Measurements from ENCODE around the gene ANKRD60.

ANKRD60 gene, protein sequence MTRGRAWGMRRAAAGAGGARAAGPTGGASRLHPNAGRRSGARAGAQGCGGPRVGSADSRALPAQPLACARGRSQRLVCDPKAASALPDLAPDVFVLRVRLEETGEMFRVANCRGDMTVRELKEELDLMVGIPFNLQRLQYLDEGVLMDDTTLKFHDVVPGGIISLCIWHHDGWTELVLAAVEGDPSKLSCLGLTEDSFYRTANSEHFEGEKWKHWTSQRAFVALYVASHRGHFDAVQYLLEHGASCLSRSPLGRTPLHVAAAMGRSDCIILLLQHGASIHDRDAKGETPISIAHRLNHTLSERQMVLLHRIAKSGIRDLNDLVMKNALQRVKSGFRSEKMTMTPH

DNA sequence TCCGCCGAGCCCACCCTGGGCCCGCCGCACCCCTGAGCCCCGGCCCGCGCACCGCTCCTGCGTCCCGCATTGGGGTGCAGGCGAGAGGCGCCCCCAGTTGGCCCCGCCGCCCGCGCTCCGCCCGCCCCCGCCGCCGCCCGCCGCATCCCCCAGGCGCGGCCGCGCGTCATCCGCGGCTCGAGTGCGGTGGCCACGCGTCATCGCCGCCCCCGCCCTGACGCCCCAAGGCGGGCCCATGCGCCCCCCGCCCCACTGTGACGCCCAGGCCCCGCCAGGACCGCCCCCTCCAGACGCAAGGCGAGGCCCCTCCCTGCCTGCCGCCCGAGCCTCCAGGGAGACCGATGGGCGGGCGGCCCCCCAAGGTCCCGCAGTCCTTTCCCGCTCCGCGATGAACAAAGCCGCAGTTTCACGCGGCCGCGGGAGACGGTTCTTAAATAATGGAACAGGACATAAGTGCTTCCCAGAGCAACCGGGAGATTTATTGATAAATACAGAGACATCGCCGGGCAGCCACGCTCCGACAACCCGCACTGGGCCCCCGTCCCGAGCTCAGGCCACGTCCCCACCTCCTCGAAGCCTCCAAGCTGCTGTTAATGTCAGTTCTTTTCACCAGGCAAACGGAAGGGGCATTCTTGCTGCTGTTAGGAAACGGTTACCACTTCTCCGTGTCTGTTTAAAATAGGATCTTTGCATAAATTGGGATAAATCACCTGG, at the start of gene ANKRD60:
Gene ANKRD60 (minus strand): TSS at position 170 of the 714 bp plus-strand sequence. CDS start 0 bp downstream, at position 170.
- DNase-seq = no peak

DNA sequence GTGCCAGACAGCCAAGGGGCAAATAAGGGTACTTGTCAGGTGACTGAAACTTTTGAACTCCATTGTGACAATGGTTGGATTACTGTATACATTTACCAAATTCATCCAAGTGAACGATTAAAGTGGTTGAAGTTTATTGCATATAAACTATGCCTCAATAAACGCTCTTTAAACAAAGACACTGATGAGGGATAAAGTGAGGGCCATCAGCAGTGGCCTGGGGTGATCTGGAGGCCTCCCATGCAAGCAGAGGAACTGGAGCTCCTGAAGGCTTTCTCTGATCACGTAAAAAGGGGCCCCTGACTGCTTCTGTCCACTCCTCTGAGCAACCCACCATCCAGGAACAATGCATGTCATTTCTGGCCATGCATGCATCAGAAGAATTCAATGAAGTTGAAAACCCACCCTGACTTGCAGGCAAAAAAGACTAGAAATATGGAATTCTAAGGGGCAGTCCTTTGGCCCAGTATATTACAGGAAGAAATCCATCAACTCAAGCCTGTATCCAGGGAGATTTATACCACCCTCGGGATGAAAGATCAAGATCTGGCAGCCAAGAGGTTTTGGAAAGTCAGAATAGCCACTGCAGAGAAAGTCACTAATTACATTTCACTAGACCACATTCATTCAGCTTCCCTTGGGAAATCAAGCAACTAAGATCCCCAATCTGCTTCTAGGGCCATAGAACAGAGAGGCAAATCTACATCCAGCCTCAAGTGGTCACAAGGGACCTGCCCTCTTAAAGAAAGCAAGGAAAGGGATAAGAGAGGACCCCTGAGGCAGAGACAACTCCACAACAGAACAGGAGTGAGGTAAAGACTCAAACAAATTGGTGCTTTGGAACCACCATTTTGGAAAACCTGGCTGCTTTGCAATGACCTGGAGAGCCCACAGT, 49.4 kb upstream of the ANKRD60 start:
- DNase-seq = no peak

DNA sequence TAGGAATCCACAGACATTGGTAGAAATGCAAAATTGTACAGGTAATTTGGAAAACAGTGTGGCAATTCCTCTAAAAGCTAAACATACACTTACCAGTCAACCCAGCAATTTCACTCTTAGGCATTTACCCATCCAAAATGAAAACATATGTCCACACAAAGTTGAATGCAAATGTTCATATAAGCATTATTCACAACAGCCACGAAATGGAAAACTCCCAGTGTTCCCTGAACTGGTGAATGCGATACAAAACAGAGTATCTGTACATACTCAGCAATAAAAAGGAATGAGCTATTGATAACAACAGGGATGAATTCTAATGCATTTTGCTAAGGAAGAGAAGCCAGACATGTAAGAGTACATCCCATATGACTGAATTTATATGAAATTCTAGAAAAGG, 48.7 kb upstream of the ANKRD60 start:
- DNase-seq = no peak

DNA sequence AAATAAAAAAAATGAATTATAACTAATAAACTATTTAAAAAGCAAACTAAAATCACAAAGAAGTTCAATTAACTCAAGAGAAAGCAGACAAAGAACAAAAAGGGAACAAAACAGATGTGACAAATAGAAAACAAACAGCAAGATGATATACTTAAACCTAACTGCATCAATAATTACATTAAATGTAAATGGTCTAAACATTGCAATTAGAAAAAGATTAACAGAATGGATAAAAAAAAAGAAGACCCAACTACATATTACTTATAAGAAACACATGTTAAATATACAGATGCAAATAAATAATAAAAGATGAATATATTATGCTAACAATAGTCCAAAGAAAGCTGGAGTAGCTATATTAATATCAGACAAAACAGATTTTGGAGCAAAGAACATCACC, 45.9 kb upstream of the ANKRD60 start:
- DNase-seq = no peak

DNA sequence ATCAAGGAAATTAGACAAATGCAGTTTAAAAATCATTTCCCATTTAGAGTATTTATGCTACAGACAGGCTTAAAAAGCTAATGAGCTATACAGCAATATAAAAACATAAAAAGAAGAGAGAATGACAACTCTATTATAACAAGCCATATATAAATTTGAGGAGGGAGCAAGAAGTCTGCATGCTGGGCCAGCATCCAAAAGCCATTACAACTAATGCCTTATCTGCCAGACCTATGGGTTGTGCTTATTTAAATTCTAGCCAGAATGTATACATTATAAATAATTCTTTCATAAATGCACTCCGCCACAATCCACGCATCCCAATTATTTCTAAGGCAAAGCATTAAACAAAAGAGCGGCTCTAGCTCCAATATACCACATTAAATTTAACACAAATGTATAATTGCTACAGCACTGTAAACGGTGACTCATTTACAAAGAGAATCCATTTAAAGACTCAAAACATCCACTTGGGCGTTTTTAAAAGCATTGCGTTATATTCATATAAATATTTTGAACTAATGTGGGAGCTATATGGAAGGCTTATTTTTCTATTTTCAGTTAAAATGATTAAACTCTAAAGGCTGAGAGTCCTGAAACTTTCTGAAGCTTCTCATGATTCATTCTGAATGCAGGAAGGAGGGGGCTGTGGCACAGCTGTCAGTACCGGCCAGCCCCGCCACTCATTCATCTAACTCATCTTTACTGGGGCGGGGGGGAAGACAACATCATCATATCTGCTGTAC, 43.3 kb upstream of the ANKRD60 start:
- DNase-seq = no peak

DNA sequence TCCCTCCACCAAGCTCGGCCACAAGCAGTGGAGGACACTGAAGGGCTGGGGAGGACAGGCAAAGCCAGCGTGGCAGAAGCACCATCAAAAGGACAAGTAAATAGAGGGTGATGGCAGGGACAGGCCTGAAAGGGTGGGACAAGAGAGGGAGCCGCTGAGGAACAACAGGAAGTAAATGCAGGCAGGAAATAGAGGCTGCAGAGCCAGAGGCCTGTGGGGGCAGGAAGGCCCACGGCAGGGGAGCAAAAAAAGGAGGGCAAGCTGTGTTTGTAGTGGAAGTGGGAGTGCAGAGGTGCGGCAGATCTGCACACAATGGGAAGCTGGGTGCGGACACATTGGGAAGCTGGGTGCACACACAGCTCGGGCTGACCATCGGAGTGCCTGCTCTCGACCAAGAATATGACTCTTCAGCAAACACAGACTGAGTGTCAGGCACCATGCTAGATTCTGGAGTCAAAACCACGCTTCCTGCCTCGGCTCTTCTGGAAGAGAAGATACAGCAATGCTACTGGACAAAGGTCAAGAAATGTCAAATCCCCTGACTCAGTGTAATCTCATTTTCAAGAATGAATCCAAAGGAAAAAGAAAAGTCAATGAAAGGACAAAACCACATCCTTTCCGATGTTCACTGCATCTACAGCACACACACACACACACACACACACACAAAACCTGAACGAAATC, 40.6 kb upstream of the ANKRD60 start:
- no peak for DNase-seq

DNA sequence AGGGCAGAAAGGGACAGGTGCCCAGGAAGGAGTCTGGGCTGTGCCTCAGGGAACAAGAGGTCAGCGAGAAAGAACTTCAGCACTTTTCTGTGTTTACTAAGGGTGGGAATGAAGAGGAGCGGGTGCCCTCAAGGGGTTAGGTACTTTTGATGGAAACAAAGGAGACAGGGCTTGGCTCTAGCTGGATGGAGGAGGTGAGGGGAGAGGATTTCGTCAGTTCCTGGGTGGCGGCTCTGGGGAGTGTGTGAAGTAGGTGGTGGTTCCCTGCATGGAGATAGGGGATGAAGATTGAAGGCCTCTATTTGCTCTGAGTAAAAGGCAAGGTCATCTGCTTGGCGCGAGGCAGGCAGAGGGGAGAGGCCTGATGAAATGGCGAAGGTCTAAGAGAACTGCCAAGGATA, 40.0 kb upstream of the ANKRD60 start:
- no peak for DNase-seq

DNA sequence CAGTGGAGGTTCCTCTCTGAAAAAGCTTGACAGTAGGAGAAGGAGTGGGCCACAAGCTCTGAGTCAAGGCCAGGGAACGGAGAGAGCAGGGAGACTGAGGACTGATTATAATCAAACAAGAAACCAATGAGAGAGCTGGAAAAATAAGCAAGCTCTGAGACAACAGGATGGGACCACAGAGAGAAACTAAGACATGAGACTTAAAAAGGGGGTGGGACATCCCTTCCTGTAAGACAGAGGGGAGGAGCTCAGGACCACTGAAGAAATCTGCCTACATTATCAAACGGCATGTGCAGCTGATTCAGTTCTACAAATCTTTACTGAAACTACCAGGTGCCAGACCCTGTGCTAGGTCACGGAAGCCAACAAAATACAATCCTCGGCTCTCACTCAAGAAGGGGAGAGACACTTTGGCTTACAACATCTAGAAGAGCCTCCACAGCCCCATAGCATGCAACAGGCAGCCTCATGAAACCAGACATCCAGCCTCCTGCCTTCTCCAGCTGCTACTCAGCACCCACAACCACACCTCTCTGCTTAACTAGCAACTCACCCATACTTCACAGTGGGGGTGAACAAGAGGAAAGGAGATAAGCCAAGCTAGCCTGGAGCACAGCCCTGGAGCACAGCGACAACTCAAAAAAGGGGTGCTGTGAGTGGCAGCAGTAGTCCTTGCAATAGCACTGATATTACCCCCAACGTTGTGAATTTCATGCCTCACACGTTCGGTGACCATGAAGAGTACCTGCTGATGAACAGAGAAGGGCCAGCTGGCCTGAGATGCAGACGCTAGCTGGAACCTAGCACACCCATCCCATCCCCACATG, 39.1 kb upstream of the ANKRD60 start:
- DNase-seq = no peak

DNA sequence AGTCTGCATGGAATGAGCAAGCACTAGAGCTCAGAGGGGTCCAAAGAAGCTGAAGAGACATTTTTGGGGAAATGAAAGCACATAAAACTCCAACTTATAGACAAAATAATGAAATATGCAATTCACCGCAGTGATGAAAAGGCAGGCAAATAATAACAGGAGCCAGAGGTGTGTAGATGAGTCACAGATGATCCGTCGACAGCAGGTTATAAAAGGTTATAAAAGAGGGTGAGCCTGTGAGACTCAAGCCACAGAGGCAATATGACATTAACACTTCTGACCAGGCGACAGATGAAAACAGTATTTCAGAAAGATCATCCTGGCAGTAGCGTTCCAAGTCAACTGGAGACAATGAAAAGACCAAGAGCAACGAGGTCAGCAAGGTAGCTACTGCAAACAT, 35.8 kb upstream of the ANKRD60 start:
- DNase-seq = no peak

DNA sequence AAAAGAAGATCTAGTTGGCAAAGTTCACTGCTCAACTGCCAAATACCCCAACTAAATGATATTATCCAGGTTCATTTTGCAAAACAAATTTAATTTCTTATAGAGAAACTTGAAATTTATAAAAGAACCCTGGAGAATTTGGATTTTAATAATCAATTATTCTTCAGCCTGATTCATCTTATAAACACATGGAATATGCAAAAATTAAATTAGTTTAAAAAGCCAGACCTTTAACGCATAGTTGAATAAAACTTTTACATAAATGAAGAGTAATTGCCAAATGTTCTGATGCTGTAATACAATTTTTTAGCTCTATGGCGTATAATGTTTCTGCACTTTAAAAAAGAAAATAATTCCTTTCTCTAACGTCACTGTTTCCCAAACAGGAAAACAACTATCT, 33.2 kb upstream of the ANKRD60 start:
- DNase-seq = no peak

DNA sequence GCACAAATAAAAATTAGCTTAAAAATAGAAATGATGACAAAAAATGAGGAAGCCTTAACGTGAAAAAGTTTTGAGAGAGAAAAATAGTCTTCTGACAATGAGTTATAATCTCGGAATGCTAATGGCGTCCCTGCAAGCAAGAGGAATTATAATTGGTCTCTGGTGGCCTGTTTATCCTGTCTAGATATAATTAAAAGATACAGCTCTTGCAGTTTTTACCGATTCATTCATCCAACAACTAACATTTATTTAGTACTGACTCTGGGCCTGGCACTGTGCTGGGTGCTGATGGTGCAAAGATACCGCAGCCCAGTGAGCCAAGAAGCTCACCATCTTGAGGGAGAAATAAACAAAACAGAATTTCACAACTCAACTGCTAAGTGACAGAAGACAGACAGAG, 31.6 kb upstream of the ANKRD60 start:
- DNase-seq = no peak

DNA sequence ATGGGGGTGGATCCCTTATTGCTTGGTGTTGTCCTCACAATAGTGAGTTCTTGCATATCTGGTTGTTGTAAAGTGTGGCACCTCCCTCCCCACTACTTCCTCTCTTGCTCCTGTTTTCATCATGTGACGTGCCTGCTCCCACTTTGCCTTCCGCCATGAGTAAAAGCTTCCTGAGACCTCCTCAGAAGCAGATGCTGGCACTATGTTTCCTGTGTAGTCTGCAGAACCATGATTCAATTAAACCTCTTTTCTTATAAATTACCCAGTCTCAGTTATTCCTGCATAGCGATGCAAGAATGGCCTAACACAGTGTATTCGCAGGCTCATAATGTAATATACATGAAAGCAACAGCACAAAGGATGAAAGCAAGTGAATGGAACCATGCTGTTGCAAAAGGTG, 28.4 kb upstream of the ANKRD60 start:
- no peak for DNase-seq

DNA sequence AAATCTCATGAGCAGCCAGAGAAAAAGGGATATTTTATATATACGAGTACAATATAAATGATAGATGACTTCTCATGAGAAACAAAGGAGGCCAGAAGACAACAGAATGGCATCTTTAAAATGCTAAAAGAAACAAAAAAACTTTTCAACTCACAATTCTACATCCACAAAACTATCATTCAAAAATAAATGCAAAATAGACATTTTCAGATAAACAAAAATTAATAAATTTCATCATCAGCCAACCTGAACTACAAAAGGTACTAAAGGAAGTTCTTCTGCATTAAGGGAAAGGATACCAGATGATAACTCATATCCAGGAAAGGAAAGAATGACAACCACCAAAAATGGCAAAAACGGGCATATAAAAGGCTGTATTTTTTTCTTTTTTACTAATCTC, 27.9 kb upstream of the ANKRD60 start:
- DNase-seq = no peak

DNA sequence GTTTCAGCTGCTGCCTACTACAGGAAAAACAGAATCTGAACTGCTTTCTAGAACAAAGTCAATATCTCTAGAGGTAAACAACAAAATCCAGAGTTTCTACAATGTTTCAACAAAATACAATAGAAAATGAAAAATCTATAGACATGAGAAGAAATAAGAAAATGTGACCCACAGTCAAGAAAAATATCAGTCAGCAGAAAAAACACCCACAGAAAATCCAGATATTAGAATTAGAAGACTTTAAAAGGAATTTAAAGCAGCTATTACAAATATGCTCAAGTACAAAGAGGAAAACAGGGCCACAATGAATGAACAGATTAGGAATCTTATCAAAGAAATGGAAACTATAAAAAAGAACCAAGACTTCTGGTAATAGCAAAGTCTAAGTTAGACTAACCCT, 26.4 kb upstream of the ANKRD60 start:
- DNase-seq = no peak

DNA sequence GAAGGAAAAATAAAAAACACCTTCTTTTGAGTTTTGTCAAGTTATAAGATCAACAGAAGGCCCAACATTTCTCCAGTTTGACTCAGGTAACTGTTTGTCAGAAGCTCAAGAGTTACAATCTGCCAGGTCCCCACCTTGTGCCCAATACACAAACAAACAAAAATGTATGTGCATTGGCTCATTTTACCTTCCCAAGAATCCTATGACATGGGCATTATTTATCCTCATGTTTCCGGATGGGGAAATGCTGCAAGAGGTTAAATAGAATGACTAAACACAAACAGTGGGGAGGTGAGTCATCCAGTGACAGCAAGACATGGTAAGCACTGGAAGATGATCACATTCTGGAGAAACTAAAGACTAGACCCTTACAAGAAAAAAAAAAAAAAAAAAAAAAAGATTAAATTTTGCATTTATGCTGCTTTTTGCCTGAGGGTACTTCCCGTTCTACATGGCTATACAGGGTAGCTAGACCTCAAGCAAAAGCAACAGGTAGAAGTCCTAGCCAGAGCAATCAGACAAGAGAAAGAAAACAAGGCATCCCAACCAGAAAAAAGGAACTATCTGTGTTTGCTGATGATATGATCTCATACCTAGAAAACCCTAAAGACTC, 23.6 kb upstream of the ANKRD60 start:
- DNase-seq = no peak

DNA sequence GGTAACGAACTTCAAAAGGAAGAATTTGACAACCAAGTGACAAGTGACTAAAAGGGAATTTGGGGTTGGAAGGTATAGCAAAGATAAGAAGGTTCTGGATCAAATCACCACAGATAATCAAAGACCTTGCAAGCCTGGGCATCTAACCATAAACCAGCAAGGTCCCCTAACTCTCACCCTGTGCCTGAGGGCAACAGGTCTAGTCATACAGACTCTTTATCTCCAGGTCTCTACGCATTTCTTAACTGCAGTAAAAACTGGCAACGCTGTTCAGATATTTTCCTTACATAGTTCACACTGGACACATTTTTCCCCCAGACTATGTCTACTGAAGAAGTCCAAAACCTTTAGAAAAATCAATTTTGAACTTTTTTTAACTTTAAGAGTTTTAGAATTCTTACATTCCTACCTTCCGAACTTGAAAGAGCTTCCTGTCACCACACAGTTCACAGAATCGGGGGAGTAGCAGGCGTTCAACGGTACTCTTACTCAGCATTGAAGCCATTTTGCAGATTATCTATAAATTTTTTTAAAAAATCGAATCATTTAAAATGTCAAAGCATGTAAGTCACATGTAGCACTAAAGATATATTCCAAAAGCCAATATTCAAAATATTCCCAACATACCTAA, 23.0 kb upstream of the ANKRD60 start:
- DNase-seq = no peak

DNA sequence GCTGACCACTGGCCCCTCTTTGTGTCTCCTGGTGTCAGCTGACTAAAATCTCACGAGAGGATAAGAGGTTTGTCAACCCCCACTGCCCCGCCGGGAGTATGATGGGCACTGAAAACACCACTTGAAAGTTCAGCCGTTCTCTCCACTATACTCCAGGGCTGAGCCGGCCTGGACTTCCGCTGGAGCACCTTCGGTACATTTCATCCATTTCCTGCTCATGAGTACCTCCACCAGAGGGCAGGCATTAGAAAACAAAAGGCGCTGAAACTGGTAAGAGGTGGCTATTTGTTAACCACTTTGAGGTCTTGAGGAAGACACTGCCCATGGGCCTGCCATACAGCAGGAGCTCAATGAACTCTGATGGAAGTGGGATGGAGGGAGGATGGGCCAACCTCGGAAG, 17.9 kb upstream of the ANKRD60 start:
- peak in 1 of 2 experiments; percentile 5 for DNase-seq

DNA sequence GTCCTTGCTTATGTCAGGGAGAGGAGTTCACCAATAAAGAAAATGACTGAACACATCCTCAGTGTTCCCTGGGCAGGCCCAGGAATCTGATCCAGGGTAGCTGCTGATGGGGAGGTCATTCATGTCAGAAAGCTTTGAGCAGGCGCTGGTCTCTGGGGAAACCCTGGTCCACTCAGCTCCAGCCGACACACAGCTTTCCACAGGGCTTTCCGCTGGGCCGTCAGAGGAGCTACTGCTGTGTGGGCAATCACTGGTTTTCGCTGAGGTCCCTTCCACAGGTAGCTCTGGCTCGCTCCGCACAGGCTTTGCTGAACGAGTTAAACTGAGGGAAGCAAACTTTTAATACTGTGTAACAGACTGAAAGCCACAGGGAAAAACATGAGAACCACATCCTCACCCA, 17.5 kb upstream of the ANKRD60 start:
- no peak for DNase-seq

DNA sequence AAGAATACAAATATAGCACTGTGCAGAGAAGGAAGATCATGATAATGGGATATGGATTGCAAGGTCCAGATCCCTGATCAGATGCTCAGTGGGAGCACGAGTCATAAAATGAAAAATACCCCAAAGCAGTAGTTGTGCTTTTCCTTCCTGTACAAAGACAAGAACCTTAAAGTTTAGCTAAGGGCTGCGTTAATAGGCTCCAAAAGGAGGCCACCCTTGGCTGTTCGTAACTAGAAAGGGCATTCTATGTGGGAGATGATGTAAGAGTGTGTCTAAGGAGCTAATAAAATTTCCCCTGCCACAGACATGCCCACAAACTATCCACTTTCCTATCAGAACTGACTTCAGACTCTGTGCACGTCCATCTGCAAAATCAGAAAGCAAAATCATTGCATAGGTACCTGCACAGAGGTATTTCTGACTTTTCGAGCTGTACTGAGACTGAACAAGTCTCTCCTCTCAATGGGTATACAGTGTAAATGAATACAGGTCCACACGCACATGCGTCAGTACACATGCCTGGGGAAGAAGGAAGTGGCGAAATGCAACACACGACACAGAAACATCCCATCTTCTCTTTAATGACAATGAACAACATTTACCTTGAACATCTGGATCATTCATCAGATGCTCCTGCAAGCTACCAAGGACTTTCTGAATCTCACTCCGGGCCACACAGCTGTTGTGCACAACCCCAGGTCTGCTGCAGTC, 16.9 kb upstream of the ANKRD60 start:
- DNase-seq = no peak
